Superior temporal gyrus (tissue), 1 donor: ENCODE results near the gene FILIP1L.

Source experiments
- DNase-seq: peaks from one replicate; pipeline ENCODE4 v3.0.0-alpha.2; 2016; ENCODE audit errors: extremely low spot score

The FILIP1L gene

DNA sequence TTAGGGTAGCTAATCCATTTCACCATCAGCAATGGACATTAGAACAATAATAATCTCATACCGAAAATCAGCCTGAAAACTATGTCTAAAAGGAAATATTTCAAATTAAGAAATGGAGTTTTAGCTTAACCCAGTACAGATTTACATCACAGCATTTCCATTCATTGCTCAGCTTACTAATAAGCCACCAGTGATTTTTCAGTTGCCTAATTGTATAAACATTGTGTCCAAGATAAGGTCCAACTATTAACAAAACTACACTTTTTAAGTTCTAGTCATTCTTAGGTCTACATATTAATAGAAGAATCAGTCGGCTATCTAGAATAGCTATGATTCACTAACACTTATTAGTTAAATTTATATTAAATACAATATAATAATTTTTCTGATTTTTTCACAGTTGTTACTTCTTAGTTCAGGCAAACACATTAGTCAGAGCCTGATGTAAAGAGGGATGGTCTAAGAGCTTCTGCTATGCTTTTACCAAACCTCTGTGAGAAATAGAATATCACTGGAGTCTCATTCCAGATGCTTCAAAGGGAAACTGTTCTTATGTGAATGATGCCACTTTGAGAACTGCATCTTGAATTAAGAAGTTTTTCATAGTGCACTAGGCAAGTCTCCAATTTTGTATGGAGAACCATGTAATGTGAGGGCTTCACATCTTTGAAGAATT lies 222.6 kb downstream of the FILIP1L start:
- no peak for DNase-seq

- DNase-seq, result no peak
Measured at GRCh38 chr3:99885851-99886250, 228.4 kb downstream of the FILIP1L start.

DNA sequence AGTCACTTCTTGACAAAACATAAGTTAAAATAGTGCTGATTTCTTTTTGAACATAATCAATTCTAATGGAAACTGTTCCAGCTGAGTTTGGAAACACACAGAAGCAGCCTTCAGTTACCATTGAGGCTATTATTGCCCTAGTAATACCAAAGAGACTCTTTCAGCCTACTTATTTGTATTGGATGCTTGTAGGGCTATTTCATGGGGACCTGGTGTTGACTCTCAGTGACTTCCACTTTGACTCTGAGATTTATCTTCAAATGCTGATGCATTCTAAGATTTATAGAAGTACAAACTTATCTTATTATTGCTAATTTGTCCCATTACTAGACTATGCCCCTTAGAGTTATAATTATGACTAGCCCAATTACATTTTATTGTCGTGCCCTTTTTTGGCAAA lies 229.2 kb downstream of the FILIP1L start:
- no peak for DNase-seq

DNA sequence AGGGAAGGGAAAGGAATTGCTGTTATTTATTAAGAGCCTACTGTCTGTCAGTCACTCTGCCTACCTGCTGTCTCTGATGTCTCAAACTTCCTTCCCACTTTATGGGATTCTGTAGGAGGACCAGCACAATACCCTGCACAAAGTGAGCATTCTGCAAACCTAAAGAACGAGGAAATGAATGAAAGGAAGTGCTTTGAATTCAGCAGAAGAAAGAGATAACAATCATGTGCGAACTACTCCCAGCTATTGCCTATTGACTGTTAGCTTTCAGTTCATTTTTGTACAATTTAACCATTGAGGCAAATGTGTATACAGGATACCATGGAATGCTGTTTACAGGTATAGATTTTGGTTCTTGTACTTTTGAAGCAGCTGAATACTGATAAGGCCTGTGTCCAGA lies 229.8 kb downstream of the FILIP1L start:
- DNase-seq, result no peak

- no peak for DNase-seq
Measured at GRCh38 chr3:99883693-99884092, 230.6 kb downstream of the FILIP1L start.

DNA sequence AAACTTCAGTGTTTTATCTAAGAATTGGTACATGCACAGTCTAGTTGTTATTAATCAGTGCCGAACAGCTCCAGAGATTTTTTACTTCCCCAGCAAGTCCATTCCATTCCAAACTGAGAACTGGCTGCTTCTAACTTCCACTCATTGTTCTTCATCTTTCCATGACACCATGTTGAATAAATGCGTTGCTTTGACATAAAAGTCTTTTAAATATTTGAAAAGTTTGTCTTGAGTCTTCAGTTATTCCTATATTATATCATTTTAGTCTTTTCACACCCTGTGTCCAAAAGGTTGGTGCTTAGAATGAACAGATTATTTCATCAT lies 231.2 kb downstream of the FILIP1L start:
- DNase-seq, result no peak

- DNase-seq, result no peak
Measured at GRCh38 chr3:99882436-99883137, 231.7 kb downstream of the FILIP1L start.

DNA sequence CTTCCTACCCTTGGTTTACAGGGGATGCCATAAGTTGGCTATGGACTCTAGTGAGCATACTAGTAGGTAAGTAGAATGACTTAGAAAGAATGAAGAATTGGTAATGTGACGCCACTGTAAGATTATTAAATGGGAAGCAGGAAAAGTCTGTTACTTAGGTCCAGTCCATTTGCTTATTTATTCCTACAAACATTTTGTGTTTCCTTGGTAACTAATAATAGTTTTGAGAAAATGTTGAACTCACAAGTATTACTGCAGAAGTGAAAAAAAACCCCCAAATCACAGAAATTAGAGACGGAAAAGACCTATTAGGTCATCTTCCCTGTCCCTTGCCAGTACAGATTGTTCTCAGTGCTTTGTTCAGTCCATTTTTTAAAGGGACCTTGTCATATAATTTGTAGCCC lies 233.2 kb downstream of the FILIP1L start:
- DNase-seq, result no peak

DNA sequence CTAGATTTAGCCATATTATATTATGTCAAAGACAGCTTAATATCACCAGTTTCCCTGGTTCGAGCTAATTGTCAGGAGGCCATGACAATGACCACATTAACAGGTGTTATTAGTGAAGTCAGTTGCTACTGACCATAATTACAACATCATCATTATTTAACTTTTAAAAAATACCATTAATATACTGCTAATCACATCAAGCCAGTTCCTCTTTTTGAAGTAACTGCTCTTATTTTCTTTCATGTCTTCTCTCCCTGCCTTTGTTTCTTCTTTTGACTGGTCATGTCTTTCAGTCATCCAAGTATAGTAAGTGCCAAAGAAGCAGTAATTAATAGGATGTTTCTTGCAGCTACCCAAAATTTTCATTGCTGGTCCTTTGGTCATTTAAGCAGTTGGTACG lies 235.0 kb downstream of the FILIP1L start:
- no peak for DNase-seq

- no peak for DNase-seq
Measured at GRCh38 chr3:99878005-99878404, 236.3 kb downstream of the FILIP1L start.

GRCh38 chr3:99877031-99877579 lies 237.2 kb downstream of the FILIP1L start:
- DNase-seq, result no peak

DNA sequence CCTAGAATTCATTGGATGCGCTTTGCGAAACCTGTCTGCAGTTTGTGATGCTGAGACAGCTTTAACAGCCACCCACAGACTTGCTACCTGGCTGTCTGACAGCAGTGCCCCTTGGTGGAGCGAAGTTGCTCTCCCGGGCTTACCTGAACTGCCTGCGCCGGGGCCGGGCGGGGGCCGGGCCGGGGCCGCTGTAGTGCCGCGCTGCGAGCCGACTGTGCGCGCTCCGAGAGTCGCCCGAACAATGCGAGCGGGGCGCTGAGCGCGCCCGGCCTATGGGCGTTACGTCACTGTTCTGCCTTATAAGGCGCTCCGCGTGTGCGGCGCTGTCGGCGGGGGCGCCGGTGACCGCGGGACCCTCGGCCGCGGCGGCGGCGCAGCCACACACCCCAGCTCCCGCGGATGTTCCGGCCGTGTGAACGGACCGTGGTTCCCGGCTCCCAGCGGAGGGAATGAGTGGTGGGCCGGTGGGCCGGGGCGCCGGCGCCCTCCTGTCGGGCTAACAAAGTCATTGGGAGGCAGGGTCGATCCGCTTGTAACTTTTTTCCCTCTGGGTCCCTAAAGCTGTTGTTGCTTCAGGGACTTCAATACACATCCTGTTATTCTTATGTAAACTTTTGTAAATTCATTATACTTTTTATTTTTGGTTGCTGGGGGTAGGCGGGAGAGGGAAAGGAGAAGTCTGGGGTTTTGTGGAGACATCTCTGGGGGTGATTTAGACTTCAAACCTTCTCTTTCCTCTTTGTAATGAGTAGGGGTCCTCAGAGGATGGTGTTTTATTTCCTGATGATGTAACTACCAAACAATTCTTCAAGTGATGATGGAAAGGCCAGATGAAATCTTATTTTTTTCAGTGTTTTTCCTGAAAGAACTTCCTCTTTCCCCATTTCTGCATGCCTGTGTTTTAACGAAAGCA lies 238.1 kb downstream of the FILIP1L start:
- peak; percentile 78 for DNase-seq

- no peak for DNase-seq
Measured at GRCh38 chr3:99875581-99875928, 238.7 kb downstream of the FILIP1L start.

GRCh38 chr3:99874237-99875002 lies 239.9 kb downstream of the FILIP1L start:
- DNase-seq, result no peak

DNA sequence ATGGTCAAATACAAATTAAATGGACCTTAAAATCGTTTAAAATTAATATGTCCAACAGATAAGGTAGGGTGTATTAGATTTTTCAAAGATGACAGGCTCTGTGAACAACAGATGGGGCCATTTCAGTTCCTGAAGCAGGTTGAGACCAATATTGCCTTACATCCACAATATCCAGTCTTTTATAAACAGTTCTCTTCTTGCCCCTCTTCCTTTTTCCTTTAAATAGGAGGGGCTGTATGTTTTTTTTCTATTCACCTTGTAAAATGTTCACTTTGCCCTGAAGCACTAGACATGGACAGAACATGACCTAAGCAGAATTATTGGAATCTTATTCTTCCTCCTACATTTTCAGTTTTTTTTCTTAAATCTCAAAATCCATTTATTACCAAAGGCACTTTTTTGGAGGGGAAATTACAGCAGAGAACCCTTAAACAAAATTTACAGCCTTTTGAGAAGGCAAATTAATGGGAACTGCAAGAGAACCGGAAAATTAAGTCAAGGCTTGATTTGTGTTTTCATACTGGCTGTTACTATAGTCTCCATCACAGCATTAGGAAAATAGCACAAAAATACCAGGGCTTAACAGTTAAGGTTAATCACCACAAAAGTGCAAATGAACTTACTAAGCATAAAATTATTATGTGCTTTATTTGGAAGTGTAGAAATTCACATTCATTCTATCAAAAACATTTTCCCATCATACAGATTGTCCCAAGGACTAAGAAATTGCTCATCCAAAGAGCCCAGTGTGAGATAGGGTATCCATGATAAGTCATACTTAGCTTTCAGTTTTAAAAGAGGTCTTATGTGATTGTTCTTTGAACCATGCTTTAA lies 240.8 kb downstream of the FILIP1L start:
- DNase-seq, result no peak

DNA sequence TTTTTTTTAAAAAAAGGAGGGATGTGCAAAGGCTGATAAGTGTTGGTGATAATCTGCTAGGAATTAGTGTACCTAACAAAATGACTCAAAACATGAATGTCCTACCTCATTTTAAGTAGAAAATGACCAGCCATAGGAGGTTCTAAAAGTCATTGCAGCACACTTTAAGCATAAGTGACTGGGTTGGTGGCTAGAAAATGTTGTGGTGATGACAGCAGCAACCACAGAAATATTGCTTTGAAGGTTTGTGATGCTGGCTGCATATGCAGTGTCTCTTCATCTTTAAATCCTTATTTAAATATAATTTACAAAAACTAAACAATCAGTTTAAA lies 241.4 kb downstream of the FILIP1L start:
- DNase-seq, result no peak

DNA sequence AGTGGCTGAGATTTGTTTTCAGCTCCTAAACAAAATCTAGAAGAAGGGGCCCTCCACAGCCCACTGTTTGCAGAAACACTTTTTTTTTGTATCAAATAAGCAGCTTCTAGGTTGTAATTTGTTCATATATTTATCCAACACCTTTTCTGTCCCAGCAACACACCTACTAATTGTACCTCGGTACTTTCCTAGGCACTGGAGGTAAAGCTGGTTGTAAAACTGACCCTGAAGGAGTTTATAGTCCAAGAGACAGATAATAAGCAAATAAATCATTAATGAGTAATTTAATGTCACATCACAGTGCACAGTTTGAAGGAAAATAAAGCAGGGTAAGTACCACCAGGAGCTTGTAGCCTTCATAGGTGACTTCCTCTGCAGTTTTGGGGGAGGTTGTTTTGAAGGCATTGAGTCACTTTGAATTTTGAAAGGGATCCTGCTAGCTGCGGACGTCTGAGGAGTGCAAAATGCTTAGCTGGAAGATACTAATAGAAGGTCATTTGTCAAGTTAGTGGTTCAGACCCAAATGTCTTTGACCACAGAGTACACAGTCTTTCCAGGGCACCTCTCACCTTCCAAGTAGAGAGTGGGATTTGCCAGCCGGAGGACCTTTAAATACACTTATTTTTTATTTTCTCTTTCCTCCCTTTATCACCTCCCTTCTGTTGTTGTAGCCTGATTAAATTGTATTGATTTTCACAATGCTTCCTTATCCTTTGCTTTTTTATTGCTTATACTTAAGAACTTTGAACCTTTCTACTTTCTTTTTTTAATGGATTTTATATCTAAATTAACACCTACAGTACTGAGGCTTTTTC lies 242.9 kb downstream of the FILIP1L start:
- no peak for DNase-seq

DNA sequence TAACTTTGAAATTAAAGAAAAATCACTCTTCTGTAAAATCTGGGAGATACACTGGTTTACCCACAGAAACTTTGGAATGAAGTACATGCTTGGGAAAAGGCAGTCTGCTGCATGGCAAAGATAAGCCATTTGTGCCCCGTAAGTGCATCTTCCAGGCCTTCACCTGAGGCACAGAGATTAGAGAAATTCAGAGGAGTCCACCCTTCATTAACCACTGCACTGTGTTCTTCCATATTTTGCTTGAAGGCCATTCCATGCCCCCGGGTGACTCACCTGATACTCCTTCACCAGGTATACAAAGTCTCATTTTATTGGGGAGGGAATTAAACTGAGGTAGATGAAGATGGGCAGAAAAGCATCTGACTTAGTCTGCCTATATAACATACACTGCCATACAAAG lies 243.6 kb downstream of the FILIP1L start:
- DNase-seq, result no peak

DNA sequence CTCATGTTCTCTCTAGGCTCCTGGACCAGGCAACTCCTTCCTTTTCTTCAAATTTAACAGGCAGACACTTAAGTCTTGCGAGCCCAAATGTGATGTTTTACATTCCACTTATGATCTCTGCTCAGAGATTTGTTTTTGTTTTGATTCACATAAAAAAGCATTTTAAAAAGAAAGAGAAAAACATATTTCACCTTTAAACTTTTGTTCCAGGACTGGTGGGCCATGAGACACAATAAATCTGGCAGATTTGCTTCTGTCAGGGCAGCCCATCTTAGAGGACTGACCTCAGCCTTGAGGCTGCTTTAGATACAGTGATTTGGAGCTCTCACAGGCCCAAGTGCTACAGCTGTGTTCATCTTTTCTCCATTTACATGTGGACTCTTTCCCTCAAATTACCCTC lies 244.7 kb downstream of the FILIP1L start:
- DNase-seq, result no peak

DNA sequence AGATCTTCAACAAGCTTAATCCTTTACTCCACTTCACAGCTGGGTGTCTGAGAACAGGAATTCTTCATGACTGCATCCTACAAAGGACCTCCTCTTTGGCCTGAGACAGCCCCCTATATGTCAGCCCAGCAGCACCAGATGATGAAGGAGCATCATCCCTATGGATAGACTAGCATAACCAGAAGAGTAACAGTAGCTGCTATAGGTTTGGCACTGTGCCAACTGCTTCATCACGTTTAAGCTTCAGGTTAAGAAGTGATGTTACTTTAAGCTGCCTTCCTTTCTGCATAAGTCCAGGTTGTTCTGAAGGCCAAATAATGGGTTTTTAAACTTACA lies 246.0 kb downstream of the FILIP1L start:
- DNase-seq, result no peak
